Activated gamma-delta T cell (primary cell): Measurements from ENCODE around the gene TTC28.
"Not testable (repeated sequence)": the region's sequence is repeated elsewhere in the genome, so short reads cannot be mapped to it uniquely, and the experiment has no call there.

ENCODE experiments used
- DNase-seq: peaks from one replicate; lab custom pipeline; 2025; lab: John Stamatoyannopoulos, UW

The TTC28 gene

DNA sequence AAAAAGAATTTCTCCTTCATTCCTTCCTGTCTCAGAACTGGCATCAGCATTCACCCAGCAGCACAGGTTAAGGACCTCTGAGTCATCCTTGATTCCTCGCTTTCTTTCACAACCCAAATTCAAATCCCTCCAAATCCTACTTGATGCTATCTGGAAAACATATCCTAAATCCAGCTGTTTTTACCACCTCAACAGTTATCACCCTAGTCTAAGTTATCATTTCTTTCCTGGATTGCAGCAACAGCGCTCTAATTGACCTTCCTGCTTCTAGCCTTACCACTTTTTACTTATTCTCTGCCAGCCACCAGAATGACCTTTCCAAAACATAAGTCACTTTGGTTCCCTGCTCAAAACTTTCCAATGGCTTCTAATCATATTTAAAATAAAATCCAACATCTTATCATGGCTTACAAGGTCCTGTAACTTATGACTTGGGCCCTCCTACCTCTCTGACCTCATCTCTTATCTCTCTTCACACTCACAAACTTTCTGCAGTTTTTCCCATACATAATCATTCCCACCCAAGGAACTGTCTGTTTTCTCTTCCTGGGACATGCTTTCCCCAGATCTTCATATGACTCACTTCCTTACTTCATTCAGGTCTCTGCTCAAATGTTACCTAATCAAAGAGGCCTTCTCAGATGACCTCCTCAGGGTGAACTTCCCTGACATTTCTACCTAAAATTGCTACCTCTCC lies 119.4 kb downstream of the TTC28 start:
- DNase-seq: no peak

DNA sequence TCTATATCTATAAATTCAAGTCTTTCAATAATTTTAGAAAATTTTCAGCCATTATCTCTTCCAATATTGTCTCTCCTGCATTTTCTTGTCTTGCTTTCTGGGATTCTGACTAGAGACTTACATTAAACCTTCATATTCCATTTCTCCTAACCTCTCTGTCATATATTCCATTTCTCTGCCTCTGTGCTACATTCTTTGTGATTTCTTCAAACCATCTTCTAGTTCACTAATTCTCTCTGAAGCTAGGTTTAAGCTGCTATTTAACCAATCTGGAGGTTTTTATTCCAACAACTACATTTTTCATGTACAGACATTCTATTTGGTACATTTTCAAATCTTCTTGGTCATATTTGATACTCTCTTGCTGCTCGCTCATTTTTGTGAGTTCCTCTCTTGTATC lies 122.5 kb downstream of the TTC28 start:
- DNase-seq: no peak

DNA sequence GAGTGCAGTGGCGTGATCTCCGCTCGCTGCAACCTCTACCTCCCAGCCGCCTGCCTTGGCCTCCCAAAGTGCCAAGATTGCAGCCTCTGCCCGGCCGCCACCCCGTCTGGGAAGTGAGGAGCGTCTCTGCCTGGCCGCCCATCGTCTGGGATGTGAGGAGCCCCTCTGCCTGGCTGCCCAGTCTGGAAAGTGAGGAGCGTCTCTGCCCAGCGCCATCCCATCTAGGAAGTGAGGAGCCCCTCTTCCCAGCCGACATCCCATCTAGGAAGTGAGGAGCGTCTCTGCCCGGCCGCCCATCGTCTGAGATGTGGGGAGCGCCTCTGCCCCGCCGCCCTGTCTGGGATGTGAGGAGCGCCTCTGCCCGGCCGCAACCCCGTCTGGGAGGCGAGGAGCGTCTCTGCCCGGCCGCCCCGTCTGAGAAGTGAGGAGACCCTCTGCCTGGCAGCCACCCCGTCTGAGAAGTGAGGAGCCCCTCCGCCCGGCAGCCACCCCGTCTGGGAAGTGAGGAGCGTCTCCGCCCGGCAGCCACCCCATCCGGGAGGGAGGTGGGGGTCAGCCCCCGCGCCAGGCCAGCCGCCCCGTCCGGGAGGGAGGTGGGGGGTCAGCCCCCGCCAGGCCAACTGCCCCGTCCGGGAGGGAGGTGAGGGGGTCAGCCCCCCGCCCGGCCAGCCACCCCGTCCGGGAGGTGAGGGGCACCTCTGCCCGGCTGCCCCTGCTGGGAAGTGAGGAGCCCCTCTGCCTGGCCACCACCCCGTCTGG lies 126.4 kb downstream of the TTC28 start:
- not testable (repeated sequence) for DNase-seq

DNA sequence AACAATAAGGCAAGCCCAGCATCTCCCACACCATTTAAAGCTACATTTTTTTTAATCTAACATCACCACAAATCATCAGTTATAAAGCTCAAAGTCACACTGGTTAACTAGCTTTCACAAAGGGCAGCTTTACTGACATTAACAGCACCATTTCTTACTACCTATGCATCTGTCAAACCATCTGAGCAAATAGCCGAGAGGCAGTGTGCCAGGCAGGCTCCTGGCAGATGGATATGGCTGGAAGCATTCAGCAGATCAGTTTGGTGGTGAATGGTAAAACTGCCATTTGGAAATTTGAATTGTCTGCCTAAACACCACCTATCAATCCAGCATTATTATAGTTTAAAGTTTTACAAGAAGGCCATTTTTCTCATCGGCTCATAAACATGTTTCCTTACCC lies 131.2 kb downstream of the TTC28 start:
- DNase-seq: no peak

DNA sequence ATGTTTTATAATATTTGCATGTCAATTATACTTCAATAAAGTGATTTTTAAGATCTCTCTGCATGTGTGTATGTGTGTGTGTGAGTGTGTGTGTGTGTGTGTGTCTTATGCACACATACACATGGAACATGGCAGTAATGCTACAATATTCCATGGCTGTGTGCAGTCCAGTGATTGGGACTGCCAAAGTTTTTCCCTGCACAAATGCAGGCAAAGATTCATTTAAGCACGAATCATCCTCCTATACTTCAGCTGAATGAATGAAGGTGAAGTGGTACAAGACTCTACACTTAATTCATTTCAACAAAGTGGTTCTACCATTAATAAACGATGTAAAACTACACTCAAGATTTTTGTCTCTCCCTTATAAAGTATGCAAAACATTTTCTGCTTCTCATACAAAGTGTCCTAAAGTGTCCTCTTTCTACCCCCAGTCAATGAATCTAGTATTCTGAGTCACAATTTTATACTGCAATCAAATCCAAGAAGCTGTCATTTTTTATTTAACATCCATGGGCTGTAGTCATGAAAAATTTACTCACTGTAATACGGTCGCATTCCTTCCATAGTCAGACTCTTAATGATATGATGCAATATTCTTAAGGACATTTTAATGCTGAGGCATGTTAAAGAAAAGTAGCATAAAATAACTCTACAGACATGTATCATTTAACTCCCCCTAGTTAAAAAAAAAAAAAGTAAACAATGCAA lies 132.4 kb downstream of the TTC28 start:
- DNase-seq: no peak

DNA sequence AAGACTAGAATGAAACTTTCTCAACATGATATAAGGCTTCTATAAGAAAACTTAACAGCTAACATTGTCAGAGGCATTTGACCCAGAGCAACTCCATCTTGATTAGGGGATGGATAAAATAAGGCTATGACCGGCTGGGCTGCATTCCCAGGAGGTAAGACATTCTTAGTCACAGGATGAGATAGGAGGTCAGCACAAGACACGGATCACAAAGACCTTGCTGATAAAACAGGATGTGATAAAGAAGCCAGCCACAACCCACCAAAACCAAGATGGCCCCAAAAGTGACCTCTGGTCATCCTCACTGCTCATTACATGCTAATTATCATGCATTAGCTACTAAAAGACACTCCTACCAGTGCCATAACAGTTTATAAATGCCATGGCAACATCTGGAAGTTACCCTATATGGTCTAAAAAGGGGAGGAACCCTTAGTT lies 135.2 kb downstream of the TTC28 start:
- no peak for DNase-seq

DNA sequence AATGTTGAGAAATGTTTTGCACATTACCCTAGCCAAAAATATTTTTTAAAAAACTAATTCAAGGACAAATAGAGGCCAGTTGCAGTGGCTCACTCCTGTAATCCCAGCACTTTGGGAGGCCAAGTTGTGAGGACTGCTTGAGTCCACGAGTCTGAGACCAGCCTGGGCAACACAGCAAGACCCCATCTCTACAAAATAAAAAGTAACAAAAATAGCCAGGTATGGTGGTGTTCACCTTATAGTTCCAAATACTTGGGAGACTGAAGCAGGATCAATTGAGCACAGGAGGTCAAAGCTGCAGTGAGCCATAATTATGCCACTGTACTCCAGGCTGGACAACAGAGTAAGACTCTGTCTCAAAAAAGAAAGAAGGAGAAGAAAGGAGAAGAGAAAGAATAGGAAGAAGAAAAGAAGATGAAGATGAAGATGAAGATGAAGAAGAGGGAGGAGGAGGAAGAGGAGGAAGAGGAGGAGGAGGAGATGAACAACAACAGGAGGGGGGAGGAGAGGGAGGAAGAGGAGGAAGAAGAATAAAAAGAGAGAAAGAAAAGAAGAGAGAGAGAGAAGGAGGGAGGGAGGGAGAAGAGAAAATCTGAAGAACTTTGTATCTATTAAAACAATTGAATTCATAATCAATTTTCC lies 136.5 kb downstream of the TTC28 start:
- DNase-seq: no peak

DNA sequence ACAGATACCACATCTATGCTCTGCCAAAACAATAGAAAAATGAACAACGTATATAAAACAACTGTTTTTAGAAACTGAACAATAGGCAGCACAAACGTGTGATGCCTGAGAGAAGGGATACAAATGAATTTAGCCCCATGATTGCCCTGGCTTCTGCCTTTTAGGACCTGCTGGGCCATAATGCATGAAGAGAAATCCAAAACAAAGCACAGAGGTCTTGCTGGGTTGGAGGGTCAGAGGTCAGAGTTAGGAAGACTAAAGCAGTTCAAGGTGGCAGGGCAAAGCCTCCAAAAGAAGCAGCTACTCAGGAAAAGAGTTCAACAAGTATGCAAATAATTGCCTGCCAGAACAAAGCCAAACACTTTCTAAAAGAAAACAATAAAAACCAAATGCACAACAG lies 138.5 kb downstream of the TTC28 start:
- DNase-seq: no peak

DNA sequence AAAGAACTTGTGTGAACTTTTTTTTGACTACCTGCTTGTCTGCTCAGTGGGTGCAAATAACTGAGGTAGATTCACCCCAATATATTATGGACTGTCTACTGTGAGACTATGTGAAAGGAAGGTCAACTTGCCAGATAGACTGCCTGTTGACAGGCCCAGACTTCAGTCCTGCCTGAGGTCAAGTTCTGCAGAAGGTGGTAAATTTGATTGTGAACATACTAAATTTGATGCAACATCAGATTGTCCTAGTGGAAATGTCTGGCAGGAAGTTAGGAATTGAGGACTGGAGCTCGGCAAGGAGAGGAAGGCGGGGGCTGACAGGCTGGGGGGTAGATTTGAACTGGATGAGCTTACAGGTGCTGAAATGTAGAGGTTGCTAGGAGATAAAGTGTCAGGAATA lies 140.7 kb downstream of the TTC28 start:
- DNase-seq: no peak

DNA sequence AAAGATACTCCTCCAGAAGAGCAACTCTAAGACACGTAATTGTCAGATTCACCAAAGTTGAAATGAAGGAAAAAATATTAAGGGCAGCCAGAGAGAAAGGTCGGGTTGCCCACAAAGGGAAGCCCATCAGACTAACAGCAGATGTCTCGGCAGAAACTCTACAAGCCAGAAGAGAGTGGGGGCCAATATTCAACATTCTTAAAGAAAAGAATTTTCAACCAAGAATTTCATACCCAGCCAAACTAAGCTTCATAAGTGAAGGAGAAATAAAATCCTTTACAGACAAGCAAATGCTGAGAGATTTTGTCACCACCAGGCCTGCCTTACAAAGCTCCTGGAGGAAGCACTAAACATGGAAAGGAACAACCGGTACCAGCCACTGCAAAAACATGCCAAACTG lies 149.1 kb downstream of the TTC28 start:
- DNase-seq: not testable (repeated sequence)

DNA sequence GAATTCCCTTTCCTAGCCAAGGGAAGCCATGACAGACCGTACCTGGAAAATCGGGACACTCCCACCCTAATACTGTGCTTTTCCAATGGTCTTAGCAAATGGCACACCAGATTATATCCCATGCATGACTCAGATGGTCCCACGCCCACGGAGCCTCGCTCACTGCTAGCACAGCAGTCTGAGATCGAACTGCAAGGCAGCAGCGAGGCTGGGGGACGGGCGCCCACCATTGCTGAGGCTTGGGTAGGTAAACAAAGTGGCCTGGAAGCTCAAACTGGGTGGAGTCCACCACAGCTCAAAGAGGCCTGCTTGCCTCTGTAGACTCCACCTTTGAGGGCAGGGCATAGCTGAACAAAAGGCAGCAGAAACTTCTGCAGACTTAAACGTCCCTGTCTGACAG lies 150.5 kb downstream of the TTC28 start:
- not testable (repeated sequence) for DNase-seq

DNA sequence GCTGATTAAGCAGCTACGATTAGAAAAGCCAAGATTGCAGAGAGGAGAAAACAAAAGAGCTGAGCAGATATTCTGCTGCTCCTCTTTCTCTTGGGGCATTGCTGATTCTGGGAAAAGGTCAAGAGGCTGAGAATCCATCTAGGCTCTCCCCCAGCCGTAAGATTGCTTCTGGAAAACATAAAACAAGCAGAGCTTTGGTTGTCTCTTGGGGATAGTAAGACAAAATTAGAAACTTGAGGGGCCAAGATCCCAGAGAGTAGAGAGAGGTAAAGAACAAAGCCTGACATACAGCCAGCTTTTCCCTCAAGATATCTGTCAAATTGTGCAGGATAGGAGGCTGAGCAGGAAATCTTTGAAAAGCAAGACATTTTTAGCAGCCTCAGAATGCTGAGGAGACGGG lies 158.2 kb downstream of the TTC28 start:
- DNase-seq: no peak

DNA sequence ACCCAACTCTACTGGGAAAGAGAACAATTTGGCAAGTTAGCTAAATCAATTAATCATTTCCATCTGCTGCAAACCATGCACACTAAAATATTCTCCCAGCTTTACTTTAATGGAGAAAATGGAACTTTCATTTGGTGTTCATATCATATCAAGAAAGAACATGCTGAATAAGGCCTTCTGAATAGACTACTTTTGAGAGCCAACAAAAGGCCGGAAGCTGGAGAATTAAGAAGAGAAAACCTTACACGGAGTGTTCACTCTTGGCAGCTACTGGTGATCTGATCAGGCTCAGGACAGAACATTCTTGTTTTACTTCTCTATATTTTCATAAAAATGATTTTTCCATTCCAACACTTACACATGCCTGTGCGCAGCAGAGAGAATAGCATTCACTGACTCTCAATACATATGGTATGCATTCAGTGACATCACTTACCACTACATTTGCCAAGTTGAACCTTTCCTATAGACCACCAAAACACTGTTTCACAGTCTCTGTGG lies 165.3 kb downstream of the TTC28 start:
- DNase-seq: no peak

DNA sequence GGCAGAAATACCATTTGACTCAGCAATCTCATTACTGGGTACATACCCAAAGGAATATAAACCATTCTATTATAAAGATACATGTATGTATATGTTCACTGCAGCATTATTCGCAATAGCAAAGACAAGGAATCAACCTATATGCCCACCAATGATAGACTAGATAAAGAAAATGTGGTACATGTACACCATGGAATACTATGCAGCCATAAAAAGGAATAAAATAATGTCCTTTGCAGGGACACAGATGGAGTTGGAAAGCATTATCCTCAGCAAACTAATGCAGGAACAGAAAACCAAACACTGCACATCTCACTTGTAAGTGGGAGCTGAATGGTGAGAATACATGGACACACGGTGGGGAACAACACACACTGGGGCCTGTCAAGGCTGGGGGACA lies 167.3 kb downstream of the TTC28 start:
- not testable (repeated sequence) for DNase-seq

DNA sequence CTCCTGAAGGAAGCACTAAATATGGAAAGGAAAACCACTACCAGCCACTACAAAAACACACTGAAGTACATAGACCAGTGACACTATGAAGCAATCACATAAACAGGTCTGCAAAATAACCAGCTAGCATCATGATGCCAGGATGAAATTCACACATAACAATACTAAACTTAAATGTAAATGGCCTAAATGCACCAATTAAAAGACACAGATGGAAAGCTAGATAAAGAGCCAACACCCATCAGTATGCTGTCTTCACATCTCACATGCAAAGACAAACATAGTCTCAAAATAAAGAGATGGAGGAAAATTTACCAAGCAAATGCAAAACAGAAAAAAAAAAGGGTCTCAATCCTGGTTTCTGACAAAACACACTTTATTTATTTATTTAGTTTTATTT lies 171.7 kb downstream of the TTC28 start:
- no peak for DNase-seq

DNA sequence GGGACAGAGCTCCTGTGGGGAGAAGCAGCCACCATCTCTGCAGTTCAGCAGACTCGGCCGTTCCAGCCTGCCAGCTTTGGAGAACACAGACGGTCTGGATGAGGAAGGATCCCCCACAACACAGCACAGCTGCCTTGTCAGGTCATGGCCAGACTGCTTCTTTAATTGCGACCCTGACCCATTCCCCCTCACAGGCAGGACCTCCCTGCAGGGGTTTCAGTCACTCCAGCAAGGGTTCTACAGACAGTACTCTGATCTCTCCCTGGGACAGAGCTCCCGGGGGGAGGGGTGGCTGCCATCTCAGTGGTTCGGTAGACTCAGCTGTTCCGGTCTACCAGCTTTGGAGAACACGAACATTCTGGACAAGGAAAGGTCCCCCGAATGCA lies 173.5 kb downstream of the TTC28 start:
- DNase-seq: no peak

DNA sequence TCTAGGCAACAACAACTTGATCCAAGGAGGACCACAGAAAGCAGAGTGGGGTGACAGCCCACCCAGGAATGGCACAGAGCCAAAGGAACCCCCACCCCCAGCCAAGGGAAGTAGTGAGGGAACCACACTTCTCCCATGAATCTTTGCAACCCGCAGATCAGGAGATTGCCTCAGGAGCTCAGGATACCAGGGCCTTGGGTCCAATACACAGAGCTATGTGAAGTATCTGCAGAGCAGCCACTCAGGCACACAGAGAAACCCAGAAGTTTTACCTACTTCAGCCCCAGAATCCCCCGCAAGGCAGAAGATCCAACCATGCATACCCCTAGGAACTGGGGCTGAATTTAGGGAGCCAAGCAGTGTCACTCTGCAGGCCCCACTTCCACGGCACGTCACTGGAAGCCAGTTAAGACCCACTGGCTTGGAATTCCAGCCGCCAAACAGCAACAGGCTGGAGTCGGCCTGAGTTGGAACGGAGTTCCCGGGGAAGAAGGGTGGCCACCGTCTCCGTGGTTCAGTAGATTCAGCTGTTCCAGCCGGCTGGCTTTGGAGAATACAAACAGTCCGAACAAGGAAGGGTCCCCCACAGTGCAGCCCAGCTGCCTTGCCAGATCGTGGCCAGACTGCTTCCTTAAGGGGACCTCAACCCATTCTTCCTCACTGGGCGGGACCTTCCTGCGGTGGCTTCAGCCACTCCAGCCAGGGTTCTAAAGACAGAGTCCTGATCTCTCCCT lies 174.1 kb downstream of the TTC28 start:
- DNase-seq: no peak

DNA sequence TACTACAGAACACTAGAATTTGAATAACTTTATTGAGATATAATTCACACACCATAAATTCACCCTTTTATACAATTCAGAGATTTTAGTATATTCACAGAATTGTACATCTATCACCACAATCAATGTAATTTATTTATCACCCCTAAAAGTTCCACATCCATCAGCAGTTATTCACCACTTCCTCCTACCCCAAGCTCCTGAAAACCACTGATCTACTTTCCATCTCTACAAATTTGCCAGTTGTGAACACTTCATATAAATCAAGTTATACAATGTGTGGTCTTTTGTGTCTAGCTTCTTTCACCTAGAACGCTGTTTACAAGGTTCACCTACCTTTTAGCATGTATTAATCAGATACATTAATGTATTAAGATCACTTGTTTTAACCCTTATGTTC lies 179.6 kb downstream of the TTC28 start:
- no peak for DNase-seq

DNA sequence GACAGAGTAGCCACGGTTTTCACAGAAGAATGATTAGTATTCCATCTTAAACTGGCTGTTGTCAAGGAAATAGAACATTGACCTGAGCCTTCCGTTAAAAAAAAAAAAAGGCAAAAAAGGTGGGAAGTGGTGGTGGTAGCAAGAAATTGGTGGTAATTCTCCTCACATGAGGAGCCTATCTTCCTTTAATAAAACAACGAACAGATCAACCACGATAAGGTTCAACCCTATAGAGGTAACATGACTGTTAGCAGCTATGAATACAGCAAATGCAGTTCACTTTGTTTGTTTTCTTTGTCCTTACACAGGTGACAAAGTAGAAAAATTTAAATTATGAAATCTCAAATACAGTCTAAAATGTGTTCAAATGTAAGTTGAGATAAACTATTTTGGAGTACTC lies 181.6 kb downstream of the TTC28 start:
- DNase-seq: no peak

DNA sequence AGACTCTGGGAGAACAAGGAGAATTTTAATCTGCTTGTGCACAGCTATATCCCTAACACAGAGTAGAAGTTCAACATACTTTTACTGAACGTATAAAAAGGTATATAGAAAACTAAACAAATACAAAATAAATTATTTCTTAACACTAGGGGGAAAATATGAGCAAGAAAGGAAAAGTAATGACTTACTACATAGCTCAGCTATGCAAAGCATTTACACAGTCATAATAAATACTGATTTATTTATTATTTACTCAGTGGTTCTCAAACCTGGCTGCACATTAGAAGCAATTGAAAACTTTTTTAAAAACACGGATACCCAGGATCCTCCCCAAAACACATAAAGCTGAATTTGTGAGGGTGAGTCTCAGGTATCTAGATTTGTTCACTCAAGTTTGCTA lies 182.5 kb downstream of the TTC28 start:
- DNase-seq: no peak

DNA sequence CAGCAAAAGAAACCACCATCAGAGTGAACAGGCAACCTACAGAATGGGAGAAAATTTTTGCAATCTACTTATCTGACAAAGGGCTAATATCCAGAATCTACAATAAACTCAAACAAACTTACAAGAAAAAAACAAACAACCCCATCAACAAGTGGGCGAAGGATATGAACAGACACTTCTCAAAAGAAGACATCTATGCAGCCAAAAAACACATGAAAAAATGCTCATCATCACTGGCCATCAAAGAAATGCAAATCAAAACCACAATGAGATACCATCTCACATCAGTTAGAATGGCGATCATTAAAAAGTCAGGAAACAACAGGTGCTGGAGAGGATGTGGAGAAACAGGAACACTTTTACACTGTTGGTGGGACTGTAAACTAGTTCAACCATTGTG lies 188.4 kb downstream of the TTC28 start:
- not testable (repeated sequence) for DNase-seq

DNA sequence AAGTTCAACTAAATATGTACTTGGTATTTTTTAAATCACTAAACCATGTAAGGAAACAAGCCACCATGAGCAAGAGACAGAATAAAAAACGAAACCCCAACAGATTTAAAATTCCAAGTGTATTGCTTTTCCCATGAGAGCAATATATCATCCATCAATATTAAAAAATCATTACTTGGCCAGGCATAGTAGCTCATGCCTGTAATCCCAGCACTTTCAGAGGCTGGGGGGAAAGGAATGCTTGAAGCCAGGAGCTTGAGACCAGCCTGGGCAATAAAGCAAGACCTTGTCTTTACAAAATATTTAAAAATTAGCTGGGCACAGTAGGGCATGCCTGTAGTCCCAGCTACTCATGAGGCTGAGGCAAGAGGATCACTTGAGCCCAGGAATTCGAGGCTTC lies 190.8 kb downstream of the TTC28 start:
- no peak for DNase-seq
